ENCODE results near the gene NBL1.

NBL1 gene

GRCh38 chr1:19678493-19678892 is 34.4 kb downstream of the NBL1 start:
- no peak for DNase-seq (ENCODE audit: low spot score)
- TF ChIP-seq CTCF (IDR thresholded peaks at IDR 0.05; ENCODE audit: borderline replicate concordance, control extremely low read depth, extremely low read depth, insufficient read depth, missing control alignments): no peak
- in situ Hi-C loops (cut with MboI; ENCODE audit: low sequenced_read_pairs, unreplicated experiment): no loop called here

DNA sequence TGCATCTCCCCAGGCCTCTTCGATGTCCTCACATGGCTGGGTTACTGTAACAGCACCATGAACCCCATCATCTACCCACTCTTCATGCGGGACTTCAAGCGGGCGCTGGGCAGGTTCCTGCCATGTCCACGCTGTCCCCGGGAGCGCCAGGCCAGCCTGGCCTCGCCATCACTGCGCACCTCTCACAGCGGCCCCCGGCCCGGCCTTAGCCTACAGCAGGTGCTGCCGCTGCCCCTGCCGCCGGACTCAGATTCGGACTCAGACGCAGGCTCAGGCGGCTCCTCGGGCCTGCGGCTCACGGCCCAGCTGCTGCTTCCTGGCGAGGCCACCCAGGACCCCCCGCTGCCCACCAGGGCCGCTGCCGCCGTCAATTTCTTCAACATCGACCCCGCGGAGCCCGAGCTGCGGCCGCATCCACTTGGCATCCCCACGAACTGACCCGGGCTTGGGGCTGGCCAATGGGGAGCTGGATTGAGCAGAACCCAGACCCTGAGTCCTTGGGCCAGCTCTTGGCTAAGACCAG is 34.9 kb downstream of the NBL1 start:
- in situ Hi-C loops (cut with MboI; ENCODE audit: low sequenced_read_pairs, unreplicated experiment): no loop called here
- TF ChIP-seq CTCF (IDR thresholded peaks at IDR 0.05; ENCODE audit: borderline replicate concordance, control extremely low read depth, extremely low read depth, insufficient read depth, missing control alignments): no peak
- no peak for DNase-seq (ENCODE audit: low spot score)

DNA sequence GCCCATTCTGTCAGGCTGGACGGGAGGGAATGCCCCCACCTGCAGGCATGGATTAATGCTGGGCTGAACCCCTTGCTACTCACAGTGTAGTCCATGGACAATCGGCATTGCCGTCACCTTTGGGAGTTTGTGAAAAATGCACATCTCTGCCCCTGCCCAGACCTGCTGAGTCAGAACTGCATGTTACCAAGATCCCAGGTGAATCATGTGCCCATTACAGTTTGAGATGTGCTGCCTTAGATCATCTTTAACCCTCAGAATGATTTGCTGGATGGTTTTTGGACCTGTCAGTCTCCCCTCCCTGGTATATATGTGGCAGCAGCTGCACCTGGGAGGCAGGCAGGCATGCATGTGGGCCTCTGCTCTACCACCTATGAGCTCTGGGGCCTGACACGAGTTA is 35.6 kb downstream of the NBL1 start:
- TF ChIP-seq CTCF (IDR thresholded peaks at IDR 0.05; ENCODE audit: borderline replicate concordance, control extremely low read depth, extremely low read depth, insufficient read depth, missing control alignments): no peak
- in situ Hi-C loops (cut with MboI; ENCODE audit: low sequenced_read_pairs, unreplicated experiment): no loop called here

GRCh38 chr1:19680644-19681043 is 36.5 kb downstream of the NBL1 start:
- TF ChIP-seq CTCF (IDR thresholded peaks at IDR 0.05; ENCODE audit: borderline replicate concordance, control extremely low read depth, extremely low read depth, insufficient read depth, missing control alignments): no peak
- DNase-seq (ENCODE audit: low spot score): no peak
- in situ Hi-C loops (cut with MboI; ENCODE audit: low sequenced_read_pairs, unreplicated experiment): no loop called here

More for the DNA sequence above, 35.6 kb downstream of the NBL1 start:
- DNase-seq (ENCODE audit: low spot score): no peak

- in situ Hi-C loops (cut with MboI; ENCODE audit: low sequenced_read_pairs, unreplicated experiment): no loop called here
- no peak for DNase-seq (ENCODE audit: low spot score)
- TF ChIP-seq CTCF (IDR thresholded peaks at IDR 0.05; ENCODE audit: borderline replicate concordance, control extremely low read depth, extremely low read depth, insufficient read depth, missing control alignments): no peak
Observed at GRCh38 chr1:19682257-19682656, 38.1 kb downstream of the NBL1 start.

DNA sequence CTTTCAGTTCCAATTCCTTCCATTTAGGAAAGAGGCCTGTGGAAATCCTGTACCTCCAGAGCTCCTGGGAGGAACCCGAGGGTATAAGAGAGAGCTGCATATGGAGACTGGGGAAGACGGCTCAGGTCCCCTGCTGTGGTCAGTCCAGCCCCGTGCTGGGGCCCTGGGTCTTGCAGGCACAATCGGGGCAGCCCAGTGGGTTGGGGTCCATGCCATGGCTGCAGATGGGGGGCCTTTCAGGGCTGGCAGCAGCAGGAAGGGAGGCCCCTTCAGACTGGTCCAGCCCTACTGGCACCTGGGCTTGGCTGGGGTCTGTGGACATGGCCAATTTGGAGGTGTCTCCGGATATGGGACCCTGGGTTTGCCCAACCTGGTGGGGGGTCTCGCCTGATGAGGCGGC is 38.8 kb downstream of the NBL1 start:
- no peak for DNase-seq (ENCODE audit: low spot score)
- in situ Hi-C loops (cut with MboI; ENCODE audit: low sequenced_read_pairs, unreplicated experiment): no loop called here
- TF ChIP-seq CTCF (IDR thresholded peaks at IDR 0.05; ENCODE audit: borderline replicate concordance, control extremely low read depth, extremely low read depth, insufficient read depth, missing control alignments): no peak

DNA sequence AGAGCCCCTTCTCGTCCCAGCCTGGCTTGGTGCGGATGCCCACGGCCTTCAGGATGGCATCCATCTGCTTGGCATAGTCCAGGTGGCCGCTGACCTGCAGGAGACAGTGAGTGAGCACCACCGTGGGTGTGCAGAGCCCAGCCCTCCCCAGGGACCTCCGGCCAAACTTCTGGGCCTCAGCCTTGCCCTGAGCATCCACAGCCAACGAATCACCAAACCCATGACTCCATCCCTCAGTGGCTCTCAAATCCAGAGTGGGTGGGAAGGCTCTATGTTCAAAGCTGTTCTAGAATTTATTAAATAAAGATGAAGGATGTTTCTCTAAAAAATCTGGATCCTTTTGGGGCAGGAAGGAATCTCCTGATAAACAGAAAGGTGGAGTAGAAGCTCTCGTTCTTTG is 39.2 kb downstream of the NBL1 start:
- in situ Hi-C loops (cut with MboI; ENCODE audit: low sequenced_read_pairs, unreplicated experiment): no loop called here
- no peak for DNase-seq (ENCODE audit: low spot score)
- TF ChIP-seq CTCF (IDR thresholded peaks at IDR 0.05; ENCODE audit: borderline replicate concordance, control extremely low read depth, extremely low read depth, insufficient read depth, missing control alignments): no peak

All from GM13976 (cell line).